HG03469 (cell line): ENCODE results near the gene MRM2.

ENCODE experiments used
- ATAC-seq: cut with Tn5 transposase; IDR thresholded peaks from one replicate; pipeline ENCODE4 v1.9.1; 2021; ENCODE audit warnings: mild to moderate bottlenecking, moderate library complexity, moderate number of reproducible peaks; ENCODE audit not compliant: unreplicated experiment

Gene MRM2

DNA sequence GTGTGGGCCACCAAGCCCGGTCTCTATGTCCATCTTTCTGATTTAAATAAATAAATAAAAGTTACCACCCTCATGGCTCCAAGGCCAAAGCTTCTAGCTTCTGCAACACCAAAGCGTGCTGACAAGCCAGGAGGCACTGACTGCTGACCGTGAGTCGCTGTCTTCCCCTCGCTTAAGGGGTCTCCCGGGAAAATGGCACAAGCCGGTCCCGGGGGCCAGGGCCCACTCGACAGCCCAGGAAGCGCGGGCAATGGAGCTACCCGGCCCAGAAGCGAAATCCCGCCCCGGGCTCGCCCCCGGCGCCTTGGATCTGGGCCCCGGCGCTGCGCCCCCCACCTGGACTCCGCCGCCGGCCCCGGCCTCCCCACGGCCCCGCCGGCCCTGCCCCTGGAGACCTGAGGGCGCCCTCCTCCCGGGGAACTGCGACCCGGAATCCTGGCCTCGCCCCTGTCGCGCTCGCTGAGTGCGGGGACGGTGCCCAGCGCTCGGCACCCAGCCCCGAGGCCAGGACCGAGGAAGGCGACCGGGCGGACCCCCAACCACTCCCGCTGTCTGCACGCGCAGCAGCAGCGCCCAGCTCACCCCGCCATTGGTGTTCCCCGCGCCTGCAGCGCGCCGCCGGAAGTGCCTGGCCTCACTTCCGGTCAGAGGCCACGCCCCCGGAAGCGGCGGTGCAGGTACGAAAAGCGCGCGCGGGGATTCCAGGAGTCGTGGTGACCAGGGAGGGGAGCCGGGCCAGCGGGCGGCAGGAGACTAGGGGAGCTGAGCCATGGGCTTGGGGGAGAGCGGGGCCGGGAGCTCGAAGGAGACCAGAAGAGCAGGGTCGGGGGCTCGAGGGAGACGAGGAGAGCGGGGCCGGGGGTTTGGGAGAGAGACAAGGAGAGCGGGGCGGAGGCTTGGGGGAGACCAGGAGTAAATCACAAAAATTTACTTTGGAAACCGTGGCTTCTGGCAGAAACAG, at the start of gene MRM2, which contains the start of gene NUDT1:
TSS of gene MRM2 (minus strand) at position 626 of the 961 bp plus-strand sequence. CDS start at position 590, 36 bp downstream.
TSS of gene NUDT1 (plus strand) at position 647 of the 961 bp plus-strand sequence. CDS start 2,349 bp downstream, outside the sequence.
- ATAC-seq, result peak; percentile 40

DNA sequence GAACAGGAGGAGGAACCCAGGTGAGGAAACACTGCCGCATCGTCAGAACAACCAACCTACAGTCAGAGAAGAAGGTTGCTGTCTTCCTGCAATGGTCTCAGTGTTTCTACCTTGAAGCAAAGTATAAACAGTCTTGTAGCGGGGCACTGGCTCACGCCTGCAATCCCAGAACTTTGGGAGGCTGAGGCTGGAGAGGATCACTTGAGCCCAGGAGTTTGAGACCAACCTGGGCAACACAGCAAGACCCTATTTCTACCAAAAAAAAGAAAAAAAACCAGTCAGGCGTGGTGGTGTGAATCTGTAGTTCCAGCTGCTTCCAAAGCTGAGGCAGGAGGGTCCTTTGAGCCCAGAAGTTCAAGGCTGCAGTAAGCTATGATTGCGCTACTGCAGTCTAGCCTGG, 48.9 kb upstream of the MRM2 start:
- no peak for ATAC-seq

DNA sequence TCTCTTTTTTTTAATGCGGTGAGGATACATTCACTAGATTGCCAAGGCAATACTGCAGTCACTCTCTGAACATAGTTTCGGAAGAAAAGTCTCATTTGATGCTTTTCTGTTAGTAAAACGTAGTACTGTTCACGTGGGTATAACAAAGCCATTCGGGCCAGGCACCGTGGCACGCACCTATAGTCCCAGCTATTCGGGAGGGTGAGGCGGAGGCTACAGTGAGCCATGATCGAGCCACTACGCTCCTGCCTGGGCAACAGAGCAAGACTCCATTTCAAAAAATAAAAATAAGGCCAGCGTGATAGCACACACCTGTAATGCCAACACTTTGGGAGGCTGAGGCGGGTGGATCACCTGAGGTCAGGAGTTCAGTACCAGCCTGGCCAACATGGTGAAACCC, 47.6 kb upstream of the MRM2 start:
- ATAC-seq, result no peak

DNA sequence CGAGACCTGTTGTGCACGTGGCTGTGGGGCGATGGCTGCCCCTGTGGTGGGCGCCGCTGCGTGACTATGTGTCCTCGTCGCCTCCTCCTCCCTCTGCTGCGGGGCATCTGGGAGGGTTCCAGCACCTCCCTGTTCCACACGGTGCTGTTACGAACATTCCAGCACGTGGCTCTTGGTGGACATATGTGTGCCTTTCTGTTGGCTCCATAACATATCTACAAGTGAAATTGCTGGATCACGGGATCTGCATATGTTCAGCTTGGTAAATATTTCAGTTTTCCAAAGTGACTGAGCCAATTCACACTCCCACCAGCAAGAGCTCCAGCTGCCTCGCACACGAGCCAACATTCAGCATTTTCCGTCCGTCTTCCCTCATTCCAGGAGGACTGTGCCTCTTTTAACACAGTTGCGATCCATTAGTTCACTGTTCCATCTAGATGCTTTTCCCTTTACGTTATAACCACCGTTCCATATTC, 47.1 kb upstream of the MRM2 start:
- ATAC-seq, result no peak

DNA sequence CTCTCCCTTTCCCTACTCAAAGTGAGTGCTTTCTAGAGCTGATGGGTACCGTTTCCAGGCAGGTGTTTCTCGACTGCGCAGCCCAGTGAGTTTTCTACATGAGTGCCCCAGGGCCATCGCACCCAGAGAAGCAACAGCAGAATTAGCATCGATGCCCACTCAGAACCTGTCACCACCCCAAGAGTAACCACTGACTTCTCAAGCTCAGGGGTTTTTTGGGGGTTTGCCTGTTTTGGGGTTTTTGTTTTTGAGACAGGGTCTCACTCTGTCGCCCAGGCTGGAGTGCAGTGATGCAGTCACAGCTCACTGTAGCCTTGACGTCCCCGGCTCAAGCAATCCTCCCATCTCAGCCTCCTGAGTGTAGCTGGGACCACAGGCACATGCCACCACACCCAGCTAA, 46.5 kb upstream of the MRM2 start:
- peak; percentile 44 for ATAC-seq

DNA sequence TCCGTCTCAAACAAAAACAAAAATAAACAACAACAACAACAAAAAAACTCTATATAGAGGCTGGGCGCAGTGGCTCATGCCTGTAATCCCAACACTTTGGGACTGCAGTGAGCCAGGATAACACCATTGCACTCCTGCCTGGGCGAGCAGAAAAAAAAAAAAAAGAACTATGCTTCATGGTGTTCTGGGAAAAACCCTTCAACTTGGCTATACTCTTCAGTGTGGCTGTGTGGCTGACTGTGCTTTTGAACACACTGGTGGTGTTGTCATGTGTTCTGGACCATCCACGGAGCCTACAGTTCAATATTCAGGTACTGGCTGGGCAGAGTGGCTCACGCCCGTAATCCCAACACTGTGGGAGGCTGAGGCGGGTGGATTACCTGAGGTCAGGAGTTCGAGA, 45.7 kb upstream of the MRM2 start:
- no peak for ATAC-seq

DNA sequence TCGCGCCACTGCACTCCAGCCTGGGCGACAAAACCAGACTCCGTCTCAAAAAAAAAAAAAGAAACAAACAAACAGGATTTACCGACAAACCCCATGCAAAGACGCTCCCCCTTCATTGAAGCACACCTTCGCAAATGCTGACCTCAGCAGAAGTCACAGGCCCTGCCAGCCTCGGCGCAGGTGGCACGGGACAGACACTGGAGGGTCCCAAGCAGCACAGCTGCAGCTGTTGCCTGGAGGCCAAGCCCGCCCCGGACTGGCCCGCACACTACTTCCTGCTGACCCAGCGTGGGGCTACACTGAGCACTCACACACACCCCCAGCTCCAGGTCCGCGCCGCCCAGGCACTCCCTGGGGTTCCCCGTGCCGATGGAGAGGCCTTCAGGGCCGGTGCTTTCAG, 41.1 kb upstream of the MRM2 start:
- no peak for ATAC-seq

DNA sequence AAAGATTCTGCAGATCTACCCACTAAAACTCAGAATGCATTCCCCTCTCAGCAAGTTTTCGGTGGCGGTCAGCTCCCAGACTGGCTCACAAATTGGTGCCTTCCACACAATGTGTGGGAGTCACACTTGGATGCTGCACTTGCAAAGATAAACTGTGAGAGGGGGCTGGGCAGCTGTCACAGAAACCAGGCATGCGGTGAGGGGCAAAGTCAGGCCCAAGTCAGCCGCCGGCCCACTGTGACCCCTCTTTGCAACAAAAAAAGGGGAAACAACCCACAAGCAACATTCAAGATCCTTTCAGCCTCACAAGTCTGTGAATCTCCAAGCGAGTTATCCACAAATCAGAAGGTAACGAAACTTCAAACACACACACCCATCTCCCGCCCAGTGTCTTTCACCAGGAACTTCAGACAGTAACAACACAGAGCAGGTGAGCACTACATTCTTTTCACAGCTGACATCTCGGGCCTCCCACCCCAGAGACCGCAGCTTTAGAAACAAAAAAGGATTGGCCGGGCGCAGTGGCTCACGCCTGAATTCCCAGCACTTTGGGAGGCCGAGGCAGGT, 40.3 kb upstream of the MRM2 start:
- ATAC-seq, result no peak

DNA sequence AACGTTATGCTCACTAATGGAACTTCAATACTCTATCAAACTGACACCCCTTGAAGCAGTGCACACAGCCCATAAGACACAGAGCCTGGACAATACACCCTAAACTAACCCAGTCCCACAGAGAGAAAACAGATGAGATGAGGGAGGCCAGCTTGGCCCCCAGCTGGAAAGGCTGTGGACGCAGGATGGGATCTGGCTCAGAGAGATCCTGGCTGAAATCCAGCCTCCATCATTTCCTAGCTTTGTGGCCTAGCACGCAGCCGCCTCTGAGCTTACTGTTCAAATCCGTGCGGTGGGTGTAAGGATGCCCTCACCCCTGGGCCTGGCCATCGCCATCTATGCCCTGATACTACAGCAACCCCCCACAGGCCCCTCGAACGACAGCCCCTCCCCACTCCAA, 39.5 kb upstream of the MRM2 start:
- ATAC-seq, result no peak

DNA sequence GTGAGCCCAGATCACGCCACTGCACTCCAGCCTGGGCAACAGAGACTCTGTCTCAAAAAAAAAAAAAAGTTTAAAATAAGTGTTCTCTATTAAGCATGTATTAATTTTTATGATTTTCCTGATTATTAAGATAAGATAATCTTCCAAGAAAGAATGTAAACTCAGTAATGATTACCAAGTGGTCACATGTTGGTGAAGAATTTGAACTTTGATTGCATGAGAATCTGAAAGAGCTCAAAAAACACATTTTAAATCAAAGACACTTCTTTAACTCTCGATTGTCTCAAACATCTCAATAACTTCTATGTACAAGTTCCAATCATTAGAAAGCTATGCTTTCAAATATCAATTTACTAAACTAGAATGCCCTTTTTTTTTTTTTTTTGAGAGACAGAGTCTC, 38.4 kb upstream of the MRM2 start:
- no peak for ATAC-seq

DNA sequence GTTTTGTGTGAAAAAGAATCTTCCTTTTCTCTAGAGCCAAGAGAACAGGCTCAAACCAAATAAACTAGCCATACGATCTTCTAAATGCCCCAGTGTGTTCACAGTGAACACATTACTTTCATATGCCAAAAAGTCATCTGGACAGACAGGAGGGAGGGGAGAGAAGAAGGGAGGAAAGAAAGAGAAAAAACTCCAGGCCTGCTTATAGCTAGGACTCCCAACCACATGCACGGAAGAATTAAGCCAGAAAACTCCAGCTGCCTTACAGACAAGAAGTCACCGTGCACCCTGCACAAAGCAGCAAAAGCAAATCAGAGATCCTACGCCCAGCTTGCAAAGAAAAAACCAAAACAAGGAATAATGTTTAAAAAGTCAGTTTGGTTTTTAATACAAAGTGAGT, 37.9 kb upstream of the MRM2 start:
- ATAC-seq, result no peak

DNA sequence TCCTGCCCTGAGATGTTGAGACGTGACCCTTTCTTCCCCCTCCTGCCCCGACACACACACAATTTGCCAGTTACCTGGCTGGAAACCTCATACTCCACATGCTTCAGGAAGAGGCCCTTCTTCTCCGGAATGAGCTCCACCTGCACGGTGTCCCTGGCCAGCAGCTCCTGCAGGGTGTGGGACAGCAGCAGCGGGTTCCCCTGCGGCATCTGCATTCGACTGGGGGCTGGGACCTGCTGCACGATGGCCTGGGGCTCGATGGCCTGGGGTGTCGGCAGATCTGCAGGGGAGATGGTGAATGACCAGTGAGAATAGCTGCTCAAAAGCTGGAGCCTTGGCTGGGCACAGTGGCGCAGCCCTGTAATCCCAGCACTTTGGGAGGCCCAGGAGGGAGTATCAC, 36.0 kb upstream of the MRM2 start:
- ATAC-seq, result no peak

DNA sequence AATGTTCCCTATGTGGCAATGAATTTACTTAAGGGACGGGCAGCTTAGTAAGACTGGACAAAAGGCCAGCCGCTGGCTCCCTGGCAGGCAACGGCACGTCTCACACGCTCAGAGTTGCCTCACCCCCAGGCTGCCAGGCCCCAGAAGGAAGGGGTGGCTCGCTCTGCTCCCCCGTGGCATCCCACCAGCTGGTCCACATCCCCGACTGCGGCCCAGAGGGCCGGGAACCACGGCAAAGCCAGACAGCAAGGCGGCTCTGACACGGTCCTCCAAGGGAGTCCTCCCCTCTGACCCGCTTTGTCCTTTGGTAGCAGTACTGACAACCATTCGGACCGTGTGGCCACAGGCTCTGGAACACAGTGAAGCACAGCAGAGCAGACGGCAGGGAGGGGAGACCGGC, 34.1 kb upstream of the MRM2 start:
- ATAC-seq, result no peak

DNA sequence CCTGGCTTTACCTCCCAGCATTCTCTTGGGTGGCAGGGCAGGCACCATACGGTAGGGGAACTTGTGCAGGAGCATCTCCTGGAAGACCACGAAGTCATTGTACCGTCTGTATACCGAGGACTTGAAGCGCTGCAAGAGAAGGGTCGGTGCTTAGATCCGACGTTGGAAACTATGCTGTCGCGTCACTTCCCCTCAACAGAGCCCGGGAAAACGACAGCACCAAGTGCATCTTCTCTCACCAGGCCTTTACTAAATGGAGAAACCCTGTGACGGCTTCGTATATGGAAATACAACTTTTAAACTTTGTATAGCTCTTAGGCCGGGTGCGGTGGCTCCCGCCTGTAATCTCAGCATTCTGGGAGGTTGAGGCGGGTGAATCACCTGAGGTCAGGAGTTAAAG, 33.1 kb upstream of the MRM2 start:
- ATAC-seq, result no peak

DNA sequence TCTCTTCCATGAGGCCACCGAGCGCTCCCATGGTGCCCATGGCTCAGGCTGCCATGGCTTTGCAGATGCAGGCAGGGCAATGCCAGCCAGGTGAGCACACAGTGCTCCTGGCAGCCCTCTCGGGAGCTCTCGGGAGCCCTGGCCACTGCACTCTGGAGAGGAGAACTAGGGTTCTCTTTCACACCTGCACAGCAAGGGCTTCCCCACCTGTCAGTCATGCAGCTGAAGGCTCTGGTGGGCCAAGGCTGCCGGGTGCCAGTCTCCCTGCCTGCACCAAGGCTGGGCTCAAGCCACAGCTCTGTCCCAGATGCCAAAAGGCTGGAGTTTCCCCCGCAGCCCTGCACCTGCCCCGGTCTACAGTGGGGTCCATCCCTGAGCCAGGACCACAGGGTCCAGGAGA, 32.7 kb upstream of the MRM2 start:
- no peak for ATAC-seq

DNA sequence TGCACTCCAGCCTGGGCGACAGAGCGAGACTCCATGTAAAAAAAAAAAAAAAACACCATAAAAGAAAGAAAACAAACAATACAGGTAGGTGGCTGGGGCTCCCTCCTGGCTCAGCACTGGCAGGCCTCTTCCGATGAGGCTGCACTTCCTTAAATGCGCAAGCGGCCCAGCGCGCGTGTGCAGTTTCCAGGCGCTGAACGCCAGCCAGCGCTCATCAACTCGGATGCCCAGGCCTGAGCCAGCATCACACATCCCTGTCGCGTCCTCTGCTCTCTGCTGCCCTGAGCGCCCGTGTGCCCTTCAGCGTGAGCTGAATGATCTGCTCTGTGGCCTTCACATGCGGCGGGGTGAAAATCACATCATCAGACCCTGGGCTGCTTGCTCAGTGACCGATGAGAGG, 31.9 kb upstream of the MRM2 start:
- no peak for ATAC-seq

DNA sequence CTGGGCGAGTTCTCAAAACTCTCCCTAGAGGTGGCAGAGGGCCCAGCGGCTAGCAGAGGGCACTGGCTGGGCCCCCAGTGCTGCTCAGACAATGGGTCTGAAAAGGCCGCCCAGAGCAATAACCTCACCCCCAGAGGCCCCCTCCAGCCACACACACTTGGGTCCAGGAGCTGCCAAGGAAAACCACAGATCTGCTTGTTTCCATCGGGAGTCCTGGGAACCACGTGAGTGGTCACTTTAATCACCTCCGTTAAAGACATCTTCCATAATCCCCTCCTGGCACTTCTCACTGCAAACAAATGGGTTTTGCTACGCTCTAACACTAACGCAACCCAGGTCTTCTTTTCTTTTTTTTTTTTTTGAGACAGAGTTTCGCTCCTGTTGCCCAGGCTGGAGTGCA, 30.0 kb upstream of the MRM2 start:
- ATAC-seq, result no peak

DNA sequence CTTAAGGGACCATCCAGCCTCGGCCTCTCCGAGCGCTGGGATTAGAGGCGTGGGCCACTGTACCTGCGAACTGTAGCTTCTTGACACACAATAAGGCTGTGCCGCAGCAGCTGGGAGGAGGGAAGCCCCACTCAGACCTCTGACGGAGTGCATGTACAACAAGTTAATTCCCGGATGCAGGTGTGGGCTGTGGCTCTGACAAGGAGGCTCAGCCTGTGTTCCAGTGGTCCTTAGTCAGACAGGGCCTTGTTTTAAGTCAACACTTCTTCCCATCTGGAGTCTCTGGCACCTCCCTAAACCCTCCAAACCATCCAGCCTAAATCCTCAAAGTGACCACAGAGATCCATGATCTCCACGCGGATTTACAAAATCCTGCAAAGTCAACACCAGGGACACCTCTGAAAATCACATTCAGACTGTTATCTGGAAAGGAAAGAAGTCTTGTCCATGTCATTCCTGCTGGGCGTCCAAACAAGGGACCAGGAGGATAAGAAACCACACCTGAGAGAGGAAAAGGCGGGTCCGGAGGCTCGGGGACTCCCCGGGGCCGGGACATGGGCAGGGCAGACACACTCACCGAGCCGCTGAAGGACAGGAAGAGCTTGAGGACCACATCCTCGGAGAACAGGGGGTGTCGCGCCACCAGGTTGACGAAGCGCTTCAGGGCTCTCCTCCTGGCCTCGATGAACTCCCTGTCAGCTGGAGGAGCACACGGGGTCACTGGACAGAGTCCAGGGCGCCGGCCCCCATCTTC, 29.4 kb upstream of the MRM2 start:
- no peak for ATAC-seq

DNA sequence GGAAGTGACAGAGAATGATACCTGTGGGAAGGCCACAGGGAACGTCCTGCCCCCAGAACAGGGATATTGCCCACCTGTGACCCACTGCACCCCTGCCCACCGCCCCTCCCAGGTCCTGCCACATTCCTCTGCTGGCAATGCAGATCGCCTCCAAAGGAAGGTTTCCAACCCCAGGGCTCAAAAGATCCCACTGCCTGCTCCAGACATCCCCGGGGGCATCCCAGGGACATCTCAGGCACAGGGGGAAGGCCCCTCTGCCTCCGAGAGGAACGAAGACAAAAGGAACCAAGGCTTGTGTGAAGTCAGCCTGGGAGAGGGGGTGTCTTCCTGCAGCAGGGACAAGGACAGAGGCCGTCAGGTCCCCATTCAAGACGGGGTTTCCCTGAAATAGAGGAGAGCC, 28.5 kb upstream of the MRM2 start:
- no peak for ATAC-seq

DNA sequence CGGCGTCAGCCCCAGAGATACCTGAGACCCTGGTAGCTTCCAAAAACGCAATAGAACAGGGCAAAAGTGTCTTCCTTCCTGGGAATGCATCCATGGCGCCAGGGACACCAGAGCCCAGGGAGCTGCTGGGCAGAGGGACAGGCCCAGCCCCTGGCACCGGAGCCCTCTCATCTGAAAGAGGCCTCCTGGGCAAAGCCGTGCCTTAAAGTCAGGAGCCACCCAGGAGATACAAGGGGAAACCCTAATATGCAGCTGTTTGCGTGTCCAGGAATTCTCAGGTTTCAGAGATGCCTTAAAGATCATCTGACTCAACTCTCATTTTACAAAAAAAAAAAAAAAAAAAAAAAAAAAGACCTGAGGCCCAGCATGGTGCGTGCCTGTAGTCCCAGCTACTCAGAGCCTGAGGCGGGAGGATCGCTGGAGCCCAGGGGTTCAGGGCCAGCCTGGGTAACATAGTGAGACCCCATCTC, 28.0 kb upstream of the MRM2 start:
- ATAC-seq, result no peak
